Hepatocyte (in vitro differentiated cells): ENCODE results near the gene PACRG.

ENCODE experiments used
- CTCF ChIP-seq: fragments of 200-600 bp; sonication (generic); IDR thresholded peaks from 2 replicates; pipeline ENCODE4 v1.5.1; 2016; ENCODE audit warnings: antibody characterized with exemption, mild to moderate bottlenecking; ENCODE audit not compliant: poor library complexity
- EZH2phosphoT487 ChIP-seq: fragments of 200-600 bp; sonication (generic); IDR thresholded peaks from one replicate; pipeline ENCODE4 v1.6.1; 2018; ENCODE audit warnings: antibody characterized with exemption, mild to moderate bottlenecking, low read depth, moderate library complexity; ENCODE audit not compliant: unreplicated experiment, severe bottlenecking

- TF ChIP-seq CTCF: no peak
- no peak for TF ChIP-seq EZH2phosphoT487
Observed at GRCh38 chr6:163324326-163324687, 596.5 kb downstream of the PACRG start.
